NCI-H82 treated with DMSO at 0.1 percent for 48 hours (cell line): ENCODE data around the gene PSG7.
"Not testable (repeated sequence)": the region's sequence is repeated elsewhere in the genome, so short reads cannot be mapped to it uniquely, and the experiment has no call there.

Experiments used
- DNase-seq: peaks from one replicate; lab custom pipeline; 2025; ENCODE audit not compliant: unreplicated experiment; lab: John Stamatoyannopoulos, UW

Gene PSG7

DNA sequence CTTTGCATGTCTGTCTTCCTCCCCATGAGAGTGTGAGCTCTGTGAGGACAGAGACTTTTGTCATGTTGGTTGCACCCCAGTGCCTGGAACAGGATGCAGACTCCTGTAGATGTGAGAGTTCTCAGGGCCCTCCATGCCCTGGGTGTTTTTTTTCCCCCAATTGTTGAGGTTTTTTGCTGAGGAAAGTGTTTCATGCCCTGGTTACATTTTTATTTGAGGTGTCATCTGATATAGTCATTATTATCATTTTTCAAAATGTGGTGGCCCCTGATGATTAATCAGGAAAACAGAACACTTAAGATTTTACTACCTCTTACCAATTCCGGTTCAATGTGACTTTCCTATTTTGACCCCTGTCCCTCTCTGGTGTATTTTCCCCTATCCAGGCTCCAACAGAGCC is 20.1 kb downstream of the PSG7 start:
- DNase-seq, result not testable (repeated sequence)

DNA sequence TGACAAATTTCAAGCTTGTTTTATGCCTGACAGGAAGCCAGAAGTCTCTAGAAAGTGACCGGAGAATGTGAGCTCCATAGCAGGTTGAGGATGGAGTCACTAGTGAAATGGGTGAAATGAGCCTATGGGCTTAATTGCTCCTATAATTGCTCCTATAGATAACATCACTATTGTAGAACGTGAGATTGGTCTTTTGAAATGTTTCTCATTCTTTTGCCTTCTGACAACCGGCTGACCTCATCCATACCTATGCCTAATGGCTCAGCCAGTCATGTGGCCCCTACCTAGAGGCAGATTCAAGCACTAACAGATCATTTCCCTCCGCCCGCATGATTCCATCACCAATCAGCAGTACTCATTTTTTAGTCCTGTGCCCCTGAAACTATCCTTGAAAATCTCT is 23.5 kb downstream of the PSG7 start:
- not testable (repeated sequence) for DNase-seq

DNA sequence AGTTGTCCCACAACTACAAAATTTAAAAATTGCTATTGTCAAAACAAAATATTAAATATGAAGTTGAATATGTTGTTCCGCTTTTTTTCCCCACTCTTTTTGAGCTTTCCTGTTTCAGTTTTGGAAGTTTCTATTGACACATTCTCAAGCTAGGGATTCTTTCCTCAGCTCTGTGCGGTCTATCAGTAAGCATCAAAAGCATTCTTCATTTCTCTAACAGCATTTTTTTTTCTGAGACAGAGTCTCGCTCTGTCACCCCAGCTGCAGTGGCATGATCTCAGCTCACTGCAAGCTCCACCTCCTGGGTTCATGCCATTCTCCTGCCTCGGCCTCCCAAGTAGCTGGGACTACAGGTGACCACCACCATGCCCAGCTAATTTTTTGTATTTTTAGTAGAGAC is 24.1 kb downstream of the PSG7 start:
- DNase-seq, result not testable (repeated sequence)

DNA sequence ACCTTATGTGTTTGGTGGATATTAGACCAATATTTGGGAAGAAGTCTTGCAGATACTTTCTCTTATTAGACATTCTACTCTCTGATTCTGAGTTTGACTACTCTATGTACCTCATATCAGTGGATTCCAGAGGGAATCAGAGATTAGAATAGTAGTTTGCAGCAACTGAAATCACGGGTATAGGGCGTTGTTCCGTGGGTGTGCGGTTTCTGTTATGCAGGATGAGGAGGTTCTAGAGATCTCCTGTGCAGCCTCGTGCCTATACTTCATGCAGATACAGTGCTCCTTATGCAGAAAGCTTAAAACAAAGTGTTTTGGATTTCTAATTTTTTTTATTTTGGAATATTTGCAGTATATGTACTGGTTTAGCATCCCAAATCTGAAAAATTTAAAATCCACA is 25.3 kb downstream of the PSG7 start:
- DNase-seq, result not testable (repeated sequence)

DNA sequence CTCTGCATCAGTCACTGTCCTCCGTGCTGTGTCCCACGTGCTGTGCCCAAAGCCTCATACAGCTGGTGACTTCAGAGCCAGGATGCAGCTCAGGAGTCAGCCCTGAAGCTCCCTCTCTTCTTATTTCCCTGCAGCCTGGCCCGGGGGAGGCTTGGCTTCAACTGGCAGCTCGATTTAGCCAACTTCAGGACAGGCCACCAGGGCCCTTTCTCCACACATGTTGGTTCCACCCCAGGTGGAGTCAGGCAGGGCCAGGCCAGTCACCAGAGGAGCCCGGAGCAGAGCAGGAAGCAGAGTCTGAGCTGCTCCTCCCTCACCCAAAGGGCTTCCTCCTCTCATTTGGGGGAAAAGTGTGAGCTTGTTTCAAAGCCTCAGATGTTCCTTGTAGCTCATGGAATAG is 30.8 kb downstream of the PSG7 start:
- DNase-seq, result not testable (repeated sequence)

DNA sequence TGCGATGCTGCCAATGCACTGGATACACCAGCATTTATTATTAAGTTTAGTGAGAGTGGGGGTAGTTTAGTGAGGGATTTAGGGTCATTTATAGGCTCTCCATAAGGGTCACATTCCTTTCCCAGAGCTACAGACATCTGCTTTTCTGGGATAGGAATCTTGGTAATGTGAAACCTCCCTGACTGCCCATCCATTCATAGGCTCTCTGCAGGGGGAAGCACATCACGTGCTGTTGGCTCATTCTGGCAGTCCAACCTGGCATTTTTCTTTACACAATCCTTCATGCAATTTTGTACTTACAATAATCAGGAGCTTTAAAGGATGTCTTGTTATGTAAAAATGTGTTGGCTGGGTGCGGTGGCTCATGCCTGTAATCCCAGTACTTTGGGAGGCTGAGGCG is 36.4 kb downstream of the PSG7 start:
- DNase-seq, result not testable (repeated sequence)

DNA sequence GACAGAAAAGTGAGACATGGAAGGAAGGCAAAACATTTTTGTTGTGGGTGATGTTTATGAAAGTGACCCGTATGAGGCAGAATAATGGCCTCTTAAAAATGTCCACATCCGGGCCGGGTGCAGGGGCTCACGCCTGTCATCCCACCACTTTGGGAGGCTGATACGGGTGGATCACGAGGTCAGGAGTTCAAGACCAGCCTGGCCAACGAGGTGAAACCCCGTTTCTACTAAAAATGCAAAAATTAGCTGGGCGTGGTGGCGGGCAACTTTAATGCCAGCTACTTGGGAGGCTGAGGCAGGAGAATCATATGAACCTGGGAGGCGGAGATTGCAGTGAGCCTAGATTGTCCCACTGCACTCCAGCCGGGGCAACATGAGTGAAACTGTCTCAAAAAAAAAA is 37.3 kb downstream of the PSG7 start:
- not testable (repeated sequence) for DNase-seq

DNA sequence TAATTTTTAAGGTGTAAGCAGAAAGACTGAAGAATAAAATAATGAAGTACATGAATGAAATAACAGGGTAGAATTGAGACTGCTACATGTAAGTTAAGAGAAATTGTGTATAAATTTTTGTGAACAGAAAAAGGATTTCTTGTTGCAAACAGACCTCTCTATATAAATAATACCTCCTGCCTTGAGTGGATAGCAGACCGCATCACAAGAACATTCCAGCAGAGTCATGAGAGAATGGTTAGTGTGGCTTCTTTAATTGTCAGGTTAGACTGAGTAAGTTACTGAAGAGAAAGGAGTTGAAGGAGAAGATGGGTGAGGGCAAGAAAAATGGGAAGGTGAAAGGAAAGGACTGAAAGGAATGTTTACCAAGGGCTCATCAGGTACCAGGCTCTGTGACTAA is 37.9 kb downstream of the PSG7 start:
- not testable (repeated sequence) for DNase-seq

DNA sequence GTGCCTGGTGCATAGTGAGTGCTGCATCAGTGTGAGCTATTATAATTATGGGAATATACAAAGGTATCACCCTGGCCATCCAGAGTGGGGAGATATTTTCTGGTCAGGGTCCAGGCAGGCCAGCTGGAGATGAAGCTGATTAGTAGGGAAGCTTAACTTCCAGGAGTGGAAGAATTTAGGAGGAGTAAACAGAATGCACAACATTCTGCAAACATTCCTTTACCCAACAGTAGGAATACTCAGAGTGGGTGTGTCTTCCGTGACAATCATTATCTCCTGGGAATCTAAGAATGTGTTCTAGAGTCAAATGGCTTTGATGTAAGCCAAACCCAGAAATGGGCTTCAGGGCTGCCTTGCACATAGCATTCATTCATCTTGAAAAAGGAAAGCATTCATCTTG is 38.4 kb downstream of the PSG7 start:
- not testable (repeated sequence) for DNase-seq

DNA sequence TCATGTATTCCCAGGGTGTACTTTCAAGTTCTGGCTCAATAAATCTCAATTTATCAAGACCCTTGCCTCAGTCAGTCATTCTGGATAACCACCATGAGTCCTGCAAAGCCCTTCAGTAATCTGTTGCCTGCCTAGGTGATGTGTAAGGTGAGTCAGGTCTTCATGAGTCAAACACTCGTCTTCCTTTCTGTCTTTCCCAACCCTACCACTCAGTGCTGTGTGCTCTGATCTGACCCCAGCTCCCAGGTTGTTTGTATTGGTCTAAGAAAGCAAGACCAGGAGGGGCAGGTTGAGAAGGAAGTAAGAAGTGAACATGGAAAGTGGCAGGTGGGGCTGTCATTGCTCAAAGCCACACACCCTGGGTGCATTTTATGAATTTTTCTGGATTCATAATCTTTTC is 39.3 kb downstream of the PSG7 start:
- not testable (repeated sequence) for DNase-seq

DNA sequence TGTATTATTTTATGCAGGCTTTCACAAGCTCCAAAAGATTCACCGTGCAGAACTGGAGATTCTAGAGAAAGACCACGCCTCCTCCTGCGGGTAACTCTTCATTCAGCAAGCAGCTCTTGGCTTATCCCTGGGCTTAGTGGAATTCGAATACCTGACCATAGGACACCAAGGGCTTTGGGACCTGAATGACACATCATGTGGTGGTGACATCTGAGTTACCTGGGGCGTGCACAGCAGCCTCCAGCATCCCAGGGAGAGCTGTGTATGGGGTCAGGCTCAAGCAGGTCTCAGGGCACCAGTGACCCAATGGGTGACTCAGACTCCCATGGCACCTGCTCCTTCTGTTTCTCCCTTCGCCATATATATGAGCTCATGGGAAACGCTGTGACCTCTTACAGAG is 46.6 kb downstream of the PSG7 start:
- DNase-seq, result not testable (repeated sequence)

DNA sequence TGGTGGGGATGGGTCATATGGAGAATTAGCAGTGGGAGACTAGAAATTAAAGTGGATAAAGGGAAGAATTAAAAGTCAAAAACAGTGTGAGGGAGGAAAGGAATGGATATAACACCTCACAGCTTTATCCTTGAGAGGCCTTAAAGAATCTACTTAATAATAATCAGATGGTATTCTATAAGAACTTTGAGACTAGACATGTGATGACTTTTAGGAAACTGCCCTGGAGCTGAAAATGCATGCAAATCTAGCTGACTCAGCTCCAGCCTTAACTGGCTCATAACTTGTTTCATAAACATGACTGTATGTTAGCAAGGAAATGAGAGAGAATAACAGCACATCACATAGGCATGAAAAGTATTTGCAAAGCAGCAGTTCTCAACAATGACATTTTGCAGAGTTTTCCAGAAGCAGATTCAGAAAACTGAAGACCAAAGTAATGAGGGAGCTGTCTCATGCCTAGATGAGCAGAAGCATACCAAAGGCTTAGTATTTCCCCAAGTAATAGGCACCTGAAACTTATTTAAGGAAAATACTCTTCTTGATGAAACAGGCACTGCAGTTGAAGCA is 49.0 kb downstream of the PSG7 start:
- DNase-seq, result not testable (repeated sequence)

DNA sequence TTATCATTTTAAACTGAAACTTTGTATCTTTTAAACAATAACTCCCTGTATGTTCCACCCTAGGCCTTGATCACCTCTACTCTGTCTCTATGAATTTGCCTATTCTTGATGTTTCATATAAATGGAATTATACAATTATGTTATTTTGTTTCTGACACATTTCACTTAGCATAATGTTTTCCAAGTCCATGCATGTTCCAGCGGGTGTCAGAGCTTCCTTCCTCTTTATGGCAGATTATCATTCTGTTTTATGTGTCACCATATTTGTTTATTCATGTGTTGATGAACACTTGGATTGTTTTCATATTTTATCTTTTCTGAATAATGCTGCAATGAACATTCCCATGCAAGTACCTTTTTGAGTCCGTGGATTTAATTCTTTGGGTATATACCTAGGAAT is 54.3 kb downstream of the PSG7 start:
- not testable (repeated sequence) for DNase-seq

DNA sequence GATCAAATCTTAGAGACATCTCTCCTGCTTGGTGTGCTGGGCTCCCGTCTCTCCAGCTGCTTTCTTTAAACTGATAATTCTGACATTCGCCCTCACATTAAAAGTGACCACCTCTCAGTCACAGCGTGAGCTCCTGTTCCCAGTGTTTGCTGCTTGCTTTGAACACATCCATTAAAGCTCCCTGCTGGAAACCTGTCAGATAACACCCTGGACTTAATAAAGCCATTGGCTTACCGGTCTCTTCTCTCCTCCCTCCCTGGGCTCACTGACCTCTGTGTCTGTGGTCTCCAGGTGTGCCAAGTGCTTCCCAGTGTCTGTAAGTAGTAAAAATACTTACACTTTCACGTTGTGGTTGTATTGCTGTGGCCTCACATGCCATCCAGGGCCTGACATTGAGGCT is 55.0 kb downstream of the PSG7 start:
- not testable (repeated sequence) for DNase-seq

DNA sequence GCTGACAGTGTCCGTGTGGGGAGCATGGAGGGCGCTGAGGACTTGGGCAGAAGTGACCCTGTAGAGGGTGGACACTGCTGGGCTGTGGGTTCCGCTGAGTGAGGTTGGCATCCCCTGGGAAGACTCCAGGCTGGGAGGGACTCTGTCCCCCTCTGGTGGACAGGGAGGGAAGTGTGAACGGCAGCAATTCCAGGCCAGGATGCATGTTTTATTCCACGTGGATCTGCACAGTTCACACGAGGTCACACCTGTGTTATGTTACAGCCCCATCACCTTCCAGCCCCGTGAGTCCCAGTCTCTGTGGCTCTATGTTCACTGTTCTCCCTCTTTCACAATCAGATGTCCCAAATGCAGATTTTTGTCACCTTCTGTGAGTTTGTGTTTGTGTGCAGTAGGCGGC is 55.7 kb downstream of the PSG7 start:
- not testable (repeated sequence) for DNase-seq

DNA sequence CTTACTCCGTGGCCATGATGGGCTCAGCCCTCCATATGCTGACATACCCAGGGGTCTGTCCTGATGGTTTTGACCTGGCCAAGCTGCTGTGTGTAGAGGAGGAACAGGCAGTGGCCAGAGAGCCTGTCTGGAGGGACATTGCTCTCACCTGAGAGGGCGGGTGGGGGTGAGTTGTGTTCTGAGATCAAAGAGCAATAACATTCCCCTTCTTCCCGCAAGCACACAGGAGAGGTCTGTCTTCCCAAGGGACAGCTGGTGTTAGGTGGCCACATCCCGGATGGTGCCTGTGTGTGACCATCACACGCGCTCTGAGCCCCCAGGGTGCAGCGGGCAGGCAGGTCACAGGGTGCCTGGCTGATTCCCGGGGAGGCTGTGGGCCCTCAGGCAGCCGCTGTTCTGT is 56.4 kb downstream of the PSG7 start:
- not testable (repeated sequence) for DNase-seq

DNA sequence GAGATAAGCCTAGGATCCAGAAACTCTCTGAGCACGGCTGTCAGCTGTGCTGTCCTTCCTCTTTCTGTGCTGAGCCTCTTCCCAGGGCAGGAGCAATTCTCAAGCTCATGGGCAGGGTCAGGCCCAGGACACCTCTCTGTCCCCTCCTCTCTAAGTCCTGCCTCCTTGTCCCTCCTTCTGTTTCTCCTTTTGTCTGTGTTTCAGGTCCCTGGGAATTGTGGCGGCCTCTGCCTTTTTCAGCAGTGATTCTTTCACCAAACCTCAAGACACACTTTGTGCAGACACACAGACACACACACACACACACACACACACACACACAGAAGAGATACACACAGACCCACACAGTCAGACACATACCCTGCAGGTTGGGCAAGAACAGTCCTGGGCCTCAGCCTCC is 57.4 kb downstream of the PSG7 start, which contains the start of gene PSG1:
TSS of gene PSG1 (minus strand) at position 101 of the 400 bp plus-strand sequence. CDS start 132 bp downstream, outside the sequence.
- no peak for DNase-seq

DNA sequence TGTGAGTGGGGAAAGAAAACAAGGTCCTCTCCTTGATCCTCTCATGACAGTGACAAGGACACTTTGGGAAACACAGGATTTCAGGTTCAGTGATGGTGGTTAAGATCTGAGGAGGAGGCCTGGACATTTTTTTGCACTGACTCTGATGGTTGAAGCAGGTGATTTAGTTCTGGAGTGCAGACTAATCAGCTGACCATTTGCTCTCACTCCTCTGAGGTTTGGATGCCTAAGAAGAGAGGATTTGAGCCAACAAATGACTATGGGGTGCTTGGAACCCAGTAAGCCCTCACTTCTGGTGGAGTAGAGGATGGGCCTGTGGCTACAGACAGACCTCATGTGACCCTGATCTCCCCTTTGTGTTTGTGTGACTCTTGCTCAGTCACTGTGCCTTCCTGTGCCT is 60.4 kb downstream of the PSG7 start:
- not testable (repeated sequence) for DNase-seq

DNA sequence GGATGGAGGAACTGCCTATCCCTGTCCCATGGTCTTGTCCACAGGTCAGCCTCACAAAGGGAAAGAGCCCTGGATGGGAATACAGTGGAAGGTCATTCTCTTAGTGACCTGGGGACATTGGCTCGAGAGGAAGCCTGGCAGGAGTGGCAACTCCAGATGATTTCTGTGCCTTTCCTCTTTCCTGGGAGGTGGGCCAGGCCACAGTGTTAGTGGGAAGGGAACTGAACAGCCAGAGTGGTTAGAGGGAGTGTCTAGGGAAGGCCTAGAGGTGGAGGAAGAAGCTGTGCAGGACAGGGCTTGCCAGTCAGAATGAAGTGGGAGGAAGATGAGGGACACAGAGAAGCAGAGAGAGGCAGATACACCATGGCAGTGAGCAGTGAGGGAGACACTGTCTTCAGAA is 61.1 kb downstream of the PSG7 start:
- DNase-seq, result not testable (repeated sequence)

DNA sequence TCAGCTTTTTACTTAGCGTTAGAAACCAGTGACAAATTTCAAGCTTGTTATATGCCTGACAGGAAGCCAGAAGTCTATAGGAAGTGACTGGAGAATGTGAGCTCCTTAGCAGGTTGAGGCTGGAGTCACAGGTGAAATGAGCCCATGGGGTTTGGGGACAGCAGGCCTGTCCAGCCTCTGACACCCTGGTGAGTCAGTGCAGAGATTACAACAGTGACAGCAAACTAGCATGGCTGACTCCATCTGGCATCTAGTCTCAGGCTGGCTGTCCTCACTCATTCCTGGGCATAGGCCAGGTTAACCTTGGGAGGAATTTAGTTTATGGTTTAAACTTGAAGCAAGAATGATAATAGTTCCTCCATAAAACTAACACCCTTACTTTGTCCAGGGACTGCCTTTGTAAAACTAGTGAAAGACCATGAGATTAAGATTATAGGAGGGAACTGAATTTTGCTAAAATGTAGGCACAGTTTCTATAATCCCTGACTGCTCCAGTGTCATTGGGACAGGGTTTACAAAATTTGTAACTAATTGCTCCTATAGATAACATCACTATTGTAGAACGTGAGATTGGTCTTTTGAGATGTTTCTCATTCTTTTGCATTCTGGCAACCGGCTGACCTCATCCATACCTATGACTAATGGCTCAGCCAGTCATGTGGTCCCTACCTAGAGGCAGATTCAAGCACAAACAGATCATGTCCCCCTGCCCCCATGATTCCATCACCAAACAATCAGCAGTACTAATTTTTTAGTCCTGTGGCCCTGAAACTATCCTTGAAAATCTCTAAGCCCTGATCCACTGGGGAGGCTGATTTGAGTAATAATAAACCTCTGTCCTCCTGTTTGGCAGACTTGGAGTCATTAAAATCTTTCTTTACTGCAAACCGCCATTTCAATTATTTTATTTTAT is 61.9 kb downstream of the PSG7 start:
- not testable (repeated sequence) for DNase-seq

DNA sequence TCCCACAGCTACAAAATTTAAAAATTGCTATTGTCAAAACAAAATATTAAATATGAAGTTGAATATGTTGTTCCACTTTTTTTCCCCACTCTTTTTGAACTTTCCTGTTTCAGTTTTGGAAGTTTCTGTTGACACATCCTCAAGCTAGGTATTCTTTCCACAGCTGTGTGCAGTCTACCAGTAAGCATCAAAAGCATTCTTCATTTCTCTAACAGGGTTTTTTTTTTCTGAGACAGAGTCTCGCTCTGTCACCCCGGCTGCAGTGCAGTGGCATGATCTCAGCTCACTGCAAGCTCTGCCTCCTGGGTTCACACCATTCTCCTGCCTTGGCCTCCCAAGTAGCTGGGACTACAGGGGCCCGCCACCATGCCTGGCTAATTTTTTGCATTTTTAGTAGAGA is 62.9 kb downstream of the PSG7 start:
- DNase-seq, result not testable (repeated sequence)
